Measurements from ENCODE around the gene CHI3L2.

DNA sequence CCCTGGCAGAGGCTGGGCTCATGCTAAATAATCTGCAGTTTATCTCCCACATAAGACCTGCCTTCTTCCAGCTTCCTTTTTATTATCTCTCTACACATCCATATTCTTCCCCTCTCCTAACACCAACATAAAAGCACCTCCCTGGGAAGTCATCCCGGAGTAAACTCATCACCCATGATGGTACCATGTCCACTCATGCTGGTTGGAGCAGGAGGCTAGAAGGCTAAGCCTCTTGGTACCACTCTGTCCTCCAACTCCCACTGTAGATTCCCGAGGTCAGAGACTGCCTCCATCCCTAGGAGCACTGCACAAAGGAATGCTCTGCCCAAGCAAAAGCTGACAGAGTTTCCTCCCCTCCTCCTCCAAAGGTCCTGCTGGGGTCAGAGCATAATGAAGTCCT is 31.3 kb upstream of the CHI3L2 start:
- TF ChIP-seq EP300 (IDR thresholded peaks at IDR 0.05) = no peak
- TF ChIP-seq CTCF (IDR thresholded peaks at IDR 0.05) = no peak

Measured in gastroesophageal sphincter (tissue), 3 donors.